ENCODE data around the gene FLG2. TPM values are rescaled to one million over a fixed set of nuclear protein-coding genes. Genes with fewer than 3 reads are reported as not detected.
"Not testable (repeated sequence)": the region's sequence is repeated elsewhere in the genome, so short reads cannot be mapped to it uniquely, and the experiment has no call there.

Gene FLG2
- polyA plus RNA-seq, 1 donor, result 0.06 TPM

DNA sequence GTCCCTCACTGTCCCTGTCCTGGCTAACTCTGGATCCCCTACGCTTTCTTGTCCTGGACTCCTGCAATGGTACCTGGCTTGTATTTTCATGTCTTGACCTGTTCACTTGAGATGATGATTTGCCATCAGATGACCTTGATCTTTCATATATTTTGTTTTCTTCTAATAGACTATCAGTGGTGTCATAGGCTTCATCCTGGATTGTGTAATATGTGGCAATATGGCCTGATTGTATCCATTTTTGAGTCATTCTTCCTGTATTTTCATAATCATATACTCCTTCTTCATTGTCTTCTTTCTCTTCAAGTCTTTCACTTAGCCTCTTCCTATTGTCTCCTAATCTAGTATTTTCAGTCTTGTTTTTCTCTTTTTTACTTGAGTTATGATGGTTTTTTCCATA, 45.8 kb downstream of the FLG2 start:
- WGBS (ENCODE audit: insufficient coverage, low lambda C conversion rate), result no CpG with 5 or more reads among the region's 1 CpG
- no peaks in the 10 kb centered on the region for H3K27me3 ChIP-seq (ENCODE audit: control insufficient read depth, insufficient read depth, low read length)
- H3K27ac ChIP-seq (ENCODE audit: low read length), result no peak overlapping the region
- no peaks in the 10 kb centered on the region for H3K4me1 ChIP-seq (ENCODE audit: control insufficient read depth, insufficient read depth, low read length)
- H3K9me3 ChIP-seq (ENCODE audit: control insufficient read depth, low read depth, low read length), result no peaks in the 10 kb centered on the region
- H3K4me3 ChIP-seq (ENCODE audit: low read length), result no peak overlapping the region
- no peak for DNase-seq
- H3K36me3 ChIP-seq (ENCODE audit: control insufficient read depth, insufficient read depth, low read length), result no peaks in the 10 kb centered on the region

DNA sequence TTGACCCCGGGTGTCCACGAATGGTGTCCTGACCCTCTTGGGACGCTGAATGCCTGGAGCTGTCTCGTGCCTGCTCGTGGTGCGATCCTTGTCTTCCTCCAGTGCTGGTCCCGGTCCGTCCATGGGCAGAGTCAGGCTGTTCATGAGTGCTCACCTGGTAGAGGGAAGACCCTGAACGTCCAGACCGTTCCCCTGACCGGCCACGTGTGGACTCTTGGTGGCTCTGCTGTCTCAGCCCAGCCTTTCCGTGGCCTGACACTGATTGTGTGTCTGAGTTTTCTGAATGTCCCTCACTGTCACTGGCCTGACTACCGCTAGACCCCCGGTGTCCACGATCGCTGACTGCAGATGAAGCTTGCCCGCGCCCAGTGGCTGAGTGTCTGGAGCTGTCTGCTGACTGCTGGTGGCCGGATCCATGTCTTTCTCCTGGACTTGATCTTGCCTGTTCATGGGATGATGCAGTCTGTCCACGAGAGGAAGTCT, 46.4 kb downstream of the FLG2 start:
- DNase-seq, result no peak
- no peaks in the 10 kb centered on the region for H3K27me3 ChIP-seq (ENCODE audit: control insufficient read depth, insufficient read depth, low read length)
- no peak overlapping the region for H3K27ac ChIP-seq (ENCODE audit: low read length)
- no peaks in the 10 kb centered on the region for H3K36me3 ChIP-seq (ENCODE audit: control insufficient read depth, insufficient read depth, low read length)
- H3K4me1 ChIP-seq (ENCODE audit: control insufficient read depth, insufficient read depth, low read length), result no peaks in the 10 kb centered on the region
- no peaks in the 10 kb centered on the region for H3K9me3 ChIP-seq (ENCODE audit: control insufficient read depth, low read depth, low read length)
- WGBS (ENCODE audit: insufficient coverage, low lambda C conversion rate), result no CpG with 5 or more reads among the region's 21 CpGs
- H3K4me3 ChIP-seq (ENCODE audit: low read length), result no peak overlapping the region

DNA sequence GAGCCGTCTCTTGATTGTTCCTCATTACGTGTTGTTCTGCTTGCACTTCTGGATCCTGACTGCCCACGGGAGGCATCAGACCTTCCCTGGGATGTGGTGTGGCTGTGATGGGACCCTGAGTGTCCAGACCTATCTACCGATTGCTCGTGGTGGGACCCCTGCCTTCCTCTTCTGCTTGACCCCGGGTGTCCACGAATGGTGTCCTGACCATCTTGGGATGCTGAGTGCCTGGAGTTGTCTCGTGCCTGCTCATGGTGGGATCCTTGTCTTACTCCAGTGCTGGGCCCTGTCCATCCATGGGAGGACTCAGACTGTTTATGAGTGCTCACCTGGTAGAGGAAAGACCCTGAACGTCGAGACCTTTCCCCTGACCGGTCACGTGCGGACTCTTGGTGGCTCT, 47.6 kb downstream of the FLG2 start:
- not testable (repeated sequence) for H3K27me3 ChIP-seq (ENCODE audit: control insufficient read depth, insufficient read depth, low read length); DNase-seq; H3K27ac ChIP-seq (ENCODE audit: low read length); H3K4me1 ChIP-seq (ENCODE audit: control insufficient read depth, insufficient read depth, low read length); H3K9me3 ChIP-seq (ENCODE audit: control insufficient read depth, low read depth, low read length); H3K36me3 ChIP-seq (ENCODE audit: control insufficient read depth, insufficient read depth, low read length); H3K4me3 ChIP-seq (ENCODE audit: low read length)
- WGBS (ENCODE audit: insufficient coverage, low lambda C conversion rate), result no CpG with 5 or more reads among the region's 13 CpGs

DNA sequence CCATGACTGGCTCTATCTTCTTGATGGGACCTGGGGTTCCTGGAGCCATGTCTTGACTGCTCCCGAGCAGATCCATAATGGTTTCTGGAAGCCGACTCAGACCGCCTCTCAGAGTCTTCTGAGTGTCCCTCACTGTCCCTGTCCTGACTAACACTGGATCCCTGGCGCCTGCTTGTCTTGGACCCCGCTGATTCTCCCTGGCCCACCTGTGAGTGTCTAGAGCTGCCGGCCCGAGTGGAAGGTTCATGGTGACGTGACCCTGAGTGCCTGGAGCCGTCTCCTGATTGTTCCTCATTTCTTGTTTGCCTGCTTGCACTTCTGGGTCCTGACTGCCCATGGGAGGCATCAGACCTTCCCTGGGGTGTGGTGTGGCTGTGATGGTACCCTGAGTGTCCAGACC, 49.9 kb downstream of the FLG2 start:
- no peaks in the 10 kb centered on the region for H3K4me1 ChIP-seq (ENCODE audit: control insufficient read depth, insufficient read depth, low read length)
- no peaks in the 10 kb centered on the region for H3K9me3 ChIP-seq (ENCODE audit: control insufficient read depth, low read depth, low read length)
- H3K4me3 ChIP-seq (ENCODE audit: low read length), result no peak overlapping the region
- DNase-seq, result no peak
- H3K27ac ChIP-seq (ENCODE audit: low read length), result no peak overlapping the region
- no CpG with 5 or more reads among the region's 9 CpGs for WGBS (ENCODE audit: insufficient coverage, low lambda C conversion rate)
- no peaks in the 10 kb centered on the region for H3K36me3 ChIP-seq (ENCODE audit: control insufficient read depth, insufficient read depth, low read length)
- H3K27me3 ChIP-seq (ENCODE audit: control insufficient read depth, insufficient read depth, low read length), result no peaks in the 10 kb centered on the region

DNA sequence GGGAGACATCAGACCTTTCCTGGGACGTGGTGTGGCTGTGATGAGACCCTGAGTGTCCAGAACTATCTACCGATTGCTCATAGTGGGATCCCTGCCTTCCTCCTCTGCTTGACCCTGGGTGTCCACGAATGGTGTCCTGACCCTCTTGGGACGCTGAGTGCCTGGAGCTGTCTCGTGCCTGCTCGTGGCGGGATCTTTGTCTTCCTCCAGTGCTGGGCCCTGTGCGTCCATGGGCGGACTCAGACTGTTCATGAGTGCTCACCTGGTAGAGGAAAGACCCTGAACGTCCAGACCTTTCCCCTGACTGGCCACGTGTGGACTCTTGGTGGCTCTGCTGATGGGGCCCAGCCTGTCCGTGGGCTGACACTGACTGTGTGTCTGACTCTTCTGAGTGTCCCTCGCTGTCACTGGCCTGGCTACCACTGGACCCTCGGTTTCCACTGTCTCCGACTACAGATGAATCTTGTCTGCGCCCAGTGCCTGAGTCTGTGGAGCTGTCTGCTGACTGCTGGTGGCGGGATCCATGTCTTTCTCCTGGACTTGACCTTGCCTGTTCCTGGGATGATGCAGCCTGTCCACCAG, 50.4 kb downstream of the FLG2 start:
- not testable (repeated sequence) for H3K36me3 ChIP-seq (ENCODE audit: control insufficient read depth, insufficient read depth, low read length); H3K9me3 ChIP-seq (ENCODE audit: control insufficient read depth, low read depth, low read length); H3K4me1 ChIP-seq (ENCODE audit: control insufficient read depth, insufficient read depth, low read length); H3K27me3 ChIP-seq (ENCODE audit: control insufficient read depth, insufficient read depth, low read length); H3K4me3 ChIP-seq (ENCODE audit: low read length); DNase-seq; H3K27ac ChIP-seq (ENCODE audit: low read length)
- WGBS (ENCODE audit: insufficient coverage, low lambda C conversion rate), result no CpG with 5 or more reads among the region's 17 CpGs

DNA sequence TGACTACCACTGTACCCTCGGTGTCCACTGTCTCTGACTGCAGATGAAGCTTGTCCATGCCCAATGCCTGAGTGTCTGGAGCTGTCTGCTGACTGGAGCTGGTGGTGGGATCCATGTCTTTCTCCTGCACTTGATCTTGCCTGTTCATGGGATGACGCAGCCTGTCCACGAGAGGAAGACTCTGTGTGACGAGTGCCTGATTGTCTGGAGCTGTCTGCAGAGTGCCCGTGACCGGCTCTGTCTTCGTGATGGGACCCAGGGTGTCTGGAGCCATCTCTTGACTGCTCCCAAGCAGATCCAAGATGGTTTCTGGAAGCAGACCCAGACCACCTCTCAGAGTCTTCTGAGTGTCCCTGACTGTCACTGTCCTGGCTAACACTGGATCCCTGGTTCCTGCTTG, 51.0 kb downstream of the FLG2 start:
- WGBS (ENCODE audit: insufficient coverage, low lambda C conversion rate), result no CpG with 5 or more reads among the region's 7 CpGs
- not testable (repeated sequence) for H3K27me3 ChIP-seq (ENCODE audit: control insufficient read depth, insufficient read depth, low read length); H3K27ac ChIP-seq (ENCODE audit: low read length); H3K36me3 ChIP-seq (ENCODE audit: control insufficient read depth, insufficient read depth, low read length); H3K9me3 ChIP-seq (ENCODE audit: control insufficient read depth, low read depth, low read length); H3K4me3 ChIP-seq (ENCODE audit: low read length); DNase-seq; H3K4me1 ChIP-seq (ENCODE audit: control insufficient read depth, insufficient read depth, low read length)

DNA sequence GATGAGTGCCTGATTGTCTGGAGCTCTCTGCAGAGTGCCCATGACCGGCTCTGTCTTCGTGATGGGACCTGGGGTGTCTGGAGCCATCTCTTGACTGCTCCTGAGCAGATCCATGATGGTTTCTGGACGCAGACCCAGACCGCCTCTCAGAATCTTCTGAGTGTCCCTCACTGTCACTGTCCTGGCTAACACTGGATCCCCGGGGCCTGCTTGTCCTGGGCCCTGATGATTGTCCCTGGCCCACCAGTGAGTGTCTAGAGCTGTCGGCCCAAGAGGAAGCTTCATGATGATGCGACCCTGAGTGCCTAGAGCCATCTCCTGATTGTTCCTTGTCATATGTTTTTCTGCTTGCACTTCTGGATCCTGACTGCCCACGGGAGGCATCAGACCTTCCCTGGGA, 51.8 kb downstream of the FLG2 start:
- no CpG with 5 or more reads among the region's 8 CpGs for WGBS (ENCODE audit: insufficient coverage, low lambda C conversion rate)

DNA sequence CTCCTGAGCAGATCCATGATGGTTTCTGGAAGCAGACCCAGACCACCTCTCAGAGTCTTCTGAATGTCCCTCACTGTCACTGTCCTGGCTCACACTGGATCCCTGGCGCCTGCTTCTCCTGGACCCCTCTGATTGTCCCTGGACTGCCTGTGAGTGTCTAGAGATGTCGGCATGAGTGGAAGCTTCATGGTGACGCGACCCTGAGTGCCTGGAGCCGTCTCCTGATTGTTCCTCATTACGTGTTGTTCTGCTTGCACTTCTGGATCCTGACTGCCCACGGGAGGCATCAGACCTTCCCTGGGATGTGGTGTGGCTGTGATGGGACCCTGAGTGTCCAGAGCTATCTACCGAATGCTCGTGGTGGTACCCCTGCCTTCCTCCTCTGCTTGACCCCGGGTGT, 53.7 kb downstream of the FLG2 start:
- H3K4me1 ChIP-seq (ENCODE audit: control insufficient read depth, insufficient read depth, low read length); H3K27ac ChIP-seq (ENCODE audit: low read length); H3K4me3 ChIP-seq (ENCODE audit: low read length); H3K9me3 ChIP-seq (ENCODE audit: control insufficient read depth, low read depth, low read length); H3K27me3 ChIP-seq (ENCODE audit: control insufficient read depth, insufficient read depth, low read length); H3K36me3 ChIP-seq (ENCODE audit: control insufficient read depth, insufficient read depth, low read length); DNase-seq: not testable (repeated sequence)
- WGBS (ENCODE audit: insufficient coverage, low lambda C conversion rate), result no CpG with 5 or more reads among the region's 10 CpGs

More for the DNA sequence above, 51.8 kb downstream of the FLG2 start:
- H3K4me1 ChIP-seq (ENCODE audit: control insufficient read depth, insufficient read depth, low read length); DNase-seq; H3K9me3 ChIP-seq (ENCODE audit: control insufficient read depth, low read depth, low read length); H3K4me3 ChIP-seq (ENCODE audit: low read length); H3K27me3 ChIP-seq (ENCODE audit: control insufficient read depth, insufficient read depth, low read length); H3K27ac ChIP-seq (ENCODE audit: low read length); H3K36me3 ChIP-seq (ENCODE audit: control insufficient read depth, insufficient read depth, low read length): not testable (repeated sequence)

DNA sequence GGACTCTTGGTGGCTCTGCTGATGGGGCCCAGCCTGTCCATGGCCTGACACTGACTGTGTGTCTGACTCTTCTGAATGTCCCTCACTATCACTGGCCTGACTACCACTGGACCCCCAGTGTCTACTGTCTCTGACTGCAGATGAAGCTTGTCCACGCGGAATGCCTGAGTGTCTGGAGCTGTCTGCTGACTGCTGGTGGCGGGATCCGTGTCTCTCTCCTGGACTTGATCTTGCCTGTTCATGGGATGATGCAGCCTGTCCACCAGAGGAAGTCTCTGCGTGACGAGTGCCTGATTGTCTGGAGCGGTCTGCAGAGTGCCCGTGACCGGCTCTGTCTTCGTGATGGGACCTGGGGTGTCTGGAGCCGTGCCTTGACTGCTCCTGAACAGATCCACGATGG, 55.0 kb downstream of the FLG2 start:
- H3K36me3 ChIP-seq (ENCODE audit: control insufficient read depth, insufficient read depth, low read length); H3K4me3 ChIP-seq (ENCODE audit: low read length); H3K4me1 ChIP-seq (ENCODE audit: control insufficient read depth, insufficient read depth, low read length); H3K27me3 ChIP-seq (ENCODE audit: control insufficient read depth, insufficient read depth, low read length); DNase-seq; H3K9me3 ChIP-seq (ENCODE audit: control insufficient read depth, low read depth, low read length); H3K27ac ChIP-seq (ENCODE audit: low read length): not testable (repeated sequence)
- no CpG with 5 or more reads among the region's 12 CpGs for WGBS (ENCODE audit: insufficient coverage, low lambda C conversion rate)

DNA sequence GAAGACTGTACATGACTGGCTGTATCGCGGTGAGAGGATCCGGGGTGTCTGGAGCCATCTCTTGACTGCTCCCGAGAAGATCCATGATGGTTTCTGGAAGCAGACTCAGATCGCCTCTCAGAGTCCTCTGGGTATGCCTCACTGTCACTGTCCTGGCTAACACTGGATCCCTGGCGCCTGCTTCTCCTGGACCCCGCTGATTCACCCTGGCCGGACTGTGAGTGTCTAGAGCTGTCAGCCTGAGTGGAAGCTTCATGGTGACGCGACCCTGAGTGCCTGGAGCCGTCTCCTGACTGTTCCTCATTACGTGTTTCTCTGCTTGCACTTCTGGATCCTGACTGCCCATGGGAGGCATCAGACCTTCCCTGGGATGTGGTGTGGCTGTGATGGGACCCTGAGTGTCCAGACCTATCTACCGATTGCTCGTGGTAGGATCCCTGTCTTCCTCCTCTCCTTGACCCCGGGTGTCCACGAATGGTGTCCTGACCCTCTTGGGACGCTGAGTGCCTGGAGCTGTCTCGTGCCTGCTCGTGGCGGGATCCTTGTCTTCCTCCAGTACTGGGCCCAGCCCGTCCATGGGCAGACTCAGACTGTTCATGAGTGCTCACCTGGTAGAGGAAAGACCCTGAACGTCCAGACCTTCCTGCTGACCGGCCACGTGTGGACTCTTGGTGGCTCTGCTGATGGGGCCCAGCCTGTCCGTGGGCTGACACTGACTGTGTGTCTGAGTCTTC, 56.5 kb downstream of the FLG2 start:
- WGBS (ENCODE audit: insufficient coverage, low lambda C conversion rate), result no CpG with 5 or more reads among the region's 25 CpGs
- not testable (repeated sequence) for DNase-seq; H3K4me3 ChIP-seq (ENCODE audit: low read length); H3K27me3 ChIP-seq (ENCODE audit: control insufficient read depth, insufficient read depth, low read length); H3K27ac ChIP-seq (ENCODE audit: low read length); H3K9me3 ChIP-seq (ENCODE audit: control insufficient read depth, low read depth, low read length); H3K36me3 ChIP-seq (ENCODE audit: control insufficient read depth, insufficient read depth, low read length); H3K4me1 ChIP-seq (ENCODE audit: control insufficient read depth, insufficient read depth, low read length)

Data from large intestine (tissue), 3 donors.